GM15510 (cell line): ENCODE data around the gene CPED1.

Experiments used
- POLR2A ChIP-seq: IDR thresholded peaks from 3 replicates; pipeline ENCODE4 v1.6.1; 2011; ENCODE audit warnings: borderline replicate concordance; ENCODE audit not compliant: insufficient read length; ENCODE audit errors: extremely low read depth

Gene CPED1

GRCh38 chr7:121002757-121003200, 14.3 kb downstream of the CPED1 start:
- no peak for TF ChIP-seq POLR2A

DNA sequence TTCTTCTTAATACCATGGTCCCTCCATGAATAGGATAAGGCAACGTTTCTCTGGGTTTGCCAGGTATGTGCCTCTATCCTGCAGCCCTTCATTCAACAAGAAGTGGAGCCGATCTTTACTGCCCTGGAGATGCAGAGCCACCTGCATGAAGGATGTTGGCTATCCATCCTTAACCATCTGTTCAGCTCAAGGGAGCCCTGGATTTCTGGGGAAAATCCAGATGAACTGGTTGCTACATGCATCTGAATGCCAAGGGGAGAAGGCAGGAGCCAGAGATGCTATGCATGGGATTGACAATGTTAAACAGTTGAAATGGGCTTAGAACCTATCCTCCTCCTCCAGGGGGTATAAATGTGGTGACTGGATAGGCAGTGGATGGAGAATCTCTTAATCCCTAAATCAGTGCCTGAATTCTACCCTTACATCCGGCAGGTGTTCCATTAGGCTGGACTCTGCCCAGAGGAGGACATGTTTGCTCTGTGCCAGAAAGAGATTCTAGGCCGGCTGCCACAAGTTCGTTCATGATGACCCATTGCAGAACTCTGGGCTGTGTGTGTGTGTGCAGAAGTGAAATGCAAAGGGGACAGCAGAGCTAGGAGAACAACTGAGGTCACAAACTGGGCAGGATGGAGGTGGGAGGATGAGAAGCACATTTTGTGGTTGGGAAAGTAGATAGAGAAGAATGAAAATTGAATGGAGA, 15.6 kb downstream of the CPED1 start:
- no peak for TF ChIP-seq POLR2A

DNA sequence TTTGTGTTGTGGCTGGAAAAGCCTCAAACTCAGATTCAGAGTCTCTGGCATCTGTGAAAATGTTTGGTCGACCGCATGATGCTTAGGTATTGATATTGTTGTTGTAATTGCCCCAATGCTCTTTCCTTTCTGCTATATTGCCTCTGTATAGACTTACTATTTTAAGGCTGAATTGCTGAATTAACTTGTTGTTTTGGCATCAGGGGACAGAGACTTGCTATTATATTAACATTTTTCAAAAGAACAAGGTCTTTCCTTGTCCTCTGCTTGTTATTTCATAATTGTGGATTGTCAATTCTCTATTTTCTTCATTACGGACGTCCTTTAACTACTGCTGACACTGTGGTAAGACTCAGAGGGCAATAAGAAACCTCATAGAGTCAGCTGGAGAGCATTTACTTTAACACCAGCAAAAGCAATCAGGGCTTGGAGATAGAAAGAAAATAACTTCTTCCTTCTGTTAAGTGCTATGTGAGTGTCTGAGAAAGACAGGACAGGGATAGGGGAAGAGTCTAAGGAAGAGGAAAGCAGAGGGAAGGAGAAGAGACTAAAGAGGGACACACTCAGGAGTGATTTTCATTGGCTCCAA, 17.6 kb downstream of the CPED1 start:
- no peak for TF ChIP-seq POLR2A

GRCh38 chr7:121006711-121007315, 18.3 kb downstream of the CPED1 start:
- TF ChIP-seq POLR2A = no peak

DNA sequence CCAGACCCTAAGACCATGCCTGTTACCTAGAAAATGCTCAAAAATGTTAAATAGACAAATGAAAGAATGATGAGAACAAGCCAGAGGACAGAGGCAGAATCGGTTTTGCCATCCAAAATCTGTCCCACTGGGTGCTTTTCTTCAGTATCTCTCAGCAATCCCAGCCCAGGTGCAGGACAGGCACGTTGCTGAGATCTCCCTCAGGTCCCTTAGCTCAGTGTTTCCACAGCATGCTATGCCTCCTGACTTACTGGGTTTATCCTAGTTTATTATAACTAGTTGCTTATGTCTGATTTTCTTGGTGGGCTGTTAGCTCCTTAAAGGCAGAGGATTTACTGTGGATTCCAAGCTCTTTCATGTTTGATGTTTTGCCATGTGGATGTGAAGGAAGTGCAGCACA, 20.3 kb downstream of the CPED1 start:
- TF ChIP-seq POLR2A = no peak

- TF ChIP-seq POLR2A = no peak
These were observed 22.9 kb downstream of the CPED1 start for GRCh38 chr7:121011401-121011800.

- no peak for TF ChIP-seq POLR2A
These were observed 23.8 kb downstream of the CPED1 start for GRCh38 chr7:121012170-121012874.

- TF ChIP-seq POLR2A = no peak
These were observed 24.4 kb downstream of the CPED1 start for GRCh38 chr7:121012919-121013318.

DNA sequence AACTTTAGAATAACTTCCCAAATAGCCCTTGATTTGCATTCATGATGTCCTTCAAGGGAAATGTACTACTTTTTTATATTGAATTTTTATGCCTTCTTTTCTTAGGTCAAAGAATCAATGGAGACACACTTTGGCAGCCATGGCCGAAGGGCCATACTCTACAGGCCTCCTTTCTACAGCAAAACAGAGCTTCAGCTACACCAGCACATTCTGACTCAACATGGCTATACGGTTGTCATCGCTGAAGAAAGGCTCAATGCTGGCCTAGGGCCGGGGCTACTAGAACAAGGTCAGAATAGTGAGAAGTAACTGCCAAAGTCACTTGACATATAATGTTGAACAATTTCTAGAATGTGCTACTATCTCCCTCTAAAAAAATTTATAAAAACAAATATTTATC, 27.0 kb downstream of the CPED1 start:
- no peak for TF ChIP-seq POLR2A

DNA sequence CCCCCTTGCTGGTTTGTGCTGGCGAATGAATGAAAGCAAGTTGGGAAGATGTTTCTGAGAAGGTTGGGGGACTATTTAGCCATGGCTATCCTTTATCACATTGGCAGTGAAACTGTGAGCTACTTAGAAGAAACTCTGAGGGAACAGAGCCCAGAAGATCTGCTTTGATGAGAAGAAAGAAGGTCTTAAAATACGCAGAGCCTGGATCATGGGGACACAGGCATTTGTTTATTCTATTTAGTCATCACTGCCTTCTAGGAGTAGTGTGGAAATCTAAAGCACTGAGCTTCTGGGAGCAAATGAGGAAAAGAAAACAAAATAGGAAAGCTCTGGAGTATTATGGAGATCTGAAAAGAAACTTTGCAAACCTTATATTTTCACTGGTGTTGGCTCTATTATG, 28.5 kb downstream of the CPED1 start:
- no peak for TF ChIP-seq POLR2A

GRCh38 chr7:121017586-121017985, 29.1 kb downstream of the CPED1 start:
- TF ChIP-seq POLR2A = no peak

DNA sequence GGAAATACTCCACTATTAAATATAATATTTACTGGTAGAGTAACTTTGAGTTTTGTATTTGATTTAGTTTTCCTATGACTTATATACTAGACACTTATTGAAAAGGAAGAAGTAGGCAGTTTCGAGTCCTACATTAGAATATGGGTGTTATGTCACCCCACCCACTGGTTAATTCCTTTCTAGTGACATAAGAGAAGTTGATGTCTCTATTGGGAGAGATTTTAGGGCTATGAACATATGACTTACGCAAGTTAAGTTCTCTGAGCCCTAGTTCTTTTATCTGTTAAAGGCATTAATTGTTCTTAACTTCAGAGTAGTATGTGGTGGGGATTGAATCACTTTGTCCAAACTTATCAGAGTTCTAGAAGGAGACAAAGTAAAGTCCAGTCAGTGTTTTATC, 30.5 kb downstream of the CPED1 start:
- TF ChIP-seq POLR2A = no peak

- TF ChIP-seq POLR2A = no peak
These were observed 31.9 kb downstream of the CPED1 start for GRCh38 chr7:121020249-121020988.
